PC-9 (cell line): ENCODE results near the gene HNRNPLL. TPM values are rescaled to one million over a fixed set of nuclear protein-coding genes. Genes with fewer than 3 reads are reported as not detected.
A peak's percentile ranks its signal among the peaks of the same experiment; 100 is the strongest.

ENCODE experiments used
- BruUV-seq: library from RNA; stranded (reverse); fragments of 400-500 nt; replicated peaks from 2 replicates; lab custom pipeline; 2021; lab: Mats Ljungman, UMichigan
- CTCF ChIA-PET: fragments of 300-600 bp; sonication (Branson Sonifier 250); formaldehyde crosslinking; loops from one replicate; lab custom pipeline; 2022; ENCODE audit warnings: antibody characterized with exemption; lab: Charles Lee
- POLR2A ChIA-PET: fragments of 300-600 bp; sonication (Branson Sonifier 250); formaldehyde crosslinking; loops from one replicate; lab custom pipeline; 2022; ENCODE audit warnings: antibody characterized with exemption; ENCODE audit not compliant: unreplicated experiment; lab: Charles Lee
- DNase-seq, 2 experiments: peaks; one replicate each; pipeline versions ENCODE4 v3.0.0 to v3.0.0-alpha.2; 2015 to 2022; ENCODE audit warnings: mixed read lengths in 1 of 2
- H2AFZ ChIP-seq: fragments of 200-600 bp; sonication (generic); 2 replicates; pipeline ENCODE4 v1.8.1; 2017; ENCODE audit warnings: antibody characterized with exemption
- H3F3A ChIP-seq: fragments of 200-600 bp; sonication (generic); 2 replicates; pipeline ENCODE4 v1.8.1; 2017; ENCODE audit warnings: antibody characterized with exemption, mild to moderate bottlenecking, low read depth; ENCODE audit not compliant: insufficient read depth
- H3K27ac ChIP-seq: fragments of 200-600 bp; sonication (generic); 2 replicates; pipeline ENCODE4 v1.6.1; 2016; ENCODE audit warnings: mixed run types
- H3K27me3 ChIP-seq: fragments of 200-600 bp; sonication (generic); 2 replicates; pipeline ENCODE4 v1.6.1; 2016; ENCODE audit warnings: low read depth, mixed run types; ENCODE audit not compliant: insufficient read depth
- H3K36me3 ChIP-seq: fragments of 200-600 bp; sonication (generic); 2 replicates; pipeline ENCODE4 v1.6.1; 2016; ENCODE audit warnings: low read depth, mixed run types
- H3K4me1 ChIP-seq: fragments of 200-600 bp; sonication (generic); replicated peaks from 2 replicates; pipeline ENCODE4 v1.6.1; 2016; ENCODE audit warnings: mixed run types; ENCODE audit not compliant: insufficient read depth
- H3K4me2 ChIP-seq: fragments of 200-600 bp; sonication (generic); 2 replicates; pipeline ENCODE4 v1.6.1; 2017; ENCODE audit warnings: mixed run types
- H3K4me3 ChIP-seq: fragments of 200-600 bp; sonication (generic); 2 replicates; pipeline ENCODE4 v1.6.1; 2016; ENCODE audit warnings: mixed run types
- H3K79me2 ChIP-seq: fragments of 200-600 bp; sonication (generic); 2 replicates; pipeline ENCODE4 v1.6.1; 2017; ENCODE audit warnings: low read depth, mixed run types
- H3K9me2 ChIP-seq: fragments of 200-600 bp; sonication (generic); 2 replicates; pipeline ENCODE4 v1.8.1; 2017; ENCODE audit warnings: mild to moderate bottlenecking; ENCODE audit not compliant: insufficient read depth
- H3K9me3 ChIP-seq: fragments of 200-600 bp; sonication (generic); 2 replicates; pipeline ENCODE4 v1.8.1; 2016; ENCODE audit warnings: low read depth; ENCODE audit not compliant: insufficient read depth
- H4K20me1 ChIP-seq: fragments of 200-600 bp; sonication (generic); 2 replicates; pipeline ENCODE4 v1.8.1; 2017; ENCODE audit not compliant: insufficient read depth
- EZH2 ChIP-seq: fragments of 200-600 bp; sonication (generic); IDR thresholded peaks from 2 replicates; pipeline ENCODE4 v1.8.0; 2017; ENCODE audit warnings: antibody characterized with exemption, low read depth
- intact Hi-C: fragments of 100-400 bp; cut with micrococcal nuclease; formaldehyde crosslinking; loops from one replicate; pipeline ENCODE4 v1.10.0; 2022; ENCODE audit not compliant: unreplicated experiment
- total RNA-seq: library from RNA; stranded (reverse); gene quantifications from 2 replicates; pipeline ENCODE4 v1.2.3, GENCODE V29; 2021
- TF ChIP-seq, protein P1 (sequence below): fragments of 200-600 bp; sonication (generic); conservative IDR thresholded peaks from 2 replicates; pipeline ENCODE4 v1.6.1; 2017; ENCODE audit warnings: mixed run types, antibody characterized with exemption, mild to moderate bottlenecking, moderate library complexity

The HNRNPLL gene
- total RNA-seq, 1 experiment from 2014 or later, result 38.1 TPM

- Histone ChIP-seq H2AFZ (peak overlapping the region; percentile 85), H3K4me3 (peak overlapping the region; percentile 69), H3K4me2 (peak overlapping the region; percentile 80), H3K9me3 (no peaks in the 10 kb centered on the region), H3K36me3 (no peaks in the 10 kb centered on the region), H3K79me2 (peaks cover 51% of the 10 kb centered on the region), H3K9me2 (no peaks in the 10 kb centered on the region), H3K27me3 (no peaks in the 10 kb centered on the region), H3K4me1 (peaks cover 34% of the 10 kb centered on the region), H3K27ac (peak overlapping the region; percentile 54), H4K20me1 (peaks cover 18% of the 10 kb centered on the region), H3F3A (peaks cover 7% of the 10 kb centered on the region; the same call in 1 of the 2 replicates)
- CTCF ChIA-PET, result interaction anchor here (0.6 to 0.7 kb wide), 4 partner anchors 24 to 330 kb away, joined by 3 to 10 read pairs (median 4); no protein-coding TSS in a partner anchor
- TF ChIP-seq, protein P1, sequence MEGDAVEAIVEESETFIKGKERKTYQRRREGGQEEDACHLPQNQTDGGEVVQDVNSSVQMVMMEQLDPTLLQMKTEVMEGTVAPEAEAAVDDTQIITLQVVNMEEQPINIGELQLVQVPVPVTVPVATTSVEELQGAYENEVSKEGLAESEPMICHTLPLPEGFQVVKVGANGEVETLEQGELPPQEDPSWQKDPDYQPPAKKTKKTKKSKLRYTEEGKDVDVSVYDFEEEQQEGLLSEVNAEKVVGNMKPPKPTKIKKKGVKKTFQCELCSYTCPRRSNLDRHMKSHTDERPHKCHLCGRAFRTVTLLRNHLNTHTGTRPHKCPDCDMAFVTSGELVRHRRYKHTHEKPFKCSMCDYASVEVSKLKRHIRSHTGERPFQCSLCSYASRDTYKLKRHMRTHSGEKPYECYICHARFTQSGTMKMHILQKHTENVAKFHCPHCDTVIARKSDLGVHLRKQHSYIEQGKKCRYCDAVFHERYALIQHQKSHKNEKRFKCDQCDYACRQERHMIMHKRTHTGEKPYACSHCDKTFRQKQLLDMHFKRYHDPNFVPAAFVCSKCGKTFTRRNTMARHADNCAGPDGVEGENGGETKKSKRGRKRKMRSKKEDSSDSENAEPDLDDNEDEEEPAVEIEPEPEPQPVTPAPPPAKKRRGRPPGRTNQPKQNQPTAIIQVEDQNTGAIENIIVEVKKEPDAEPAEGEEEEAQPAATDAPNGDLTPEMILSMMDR, result no peak
- TF ChIP-seq EZH2, result no peak
- intact Hi-C loops, result loop anchor here (1.0 to 5.0 kb wide), 2 partner anchors 118 to 495 kb away; no protein-coding TSS in a partner anchor
- DNase-seq, result no peak
- POLR2A ChIA-PET, result interaction anchor here (0.5 to 1.0 kb wide), 4 partner anchors 89 to 485 kb away, joined by 3 to 9 read pairs (median 6); partner anchors contain the start of gene SRSF7
- no TSS peak for BruUV-seq
These were observed 494 bp downstream of the HNRNPLL start for GRCh38 chr2:38602136-38602731.

DNA sequence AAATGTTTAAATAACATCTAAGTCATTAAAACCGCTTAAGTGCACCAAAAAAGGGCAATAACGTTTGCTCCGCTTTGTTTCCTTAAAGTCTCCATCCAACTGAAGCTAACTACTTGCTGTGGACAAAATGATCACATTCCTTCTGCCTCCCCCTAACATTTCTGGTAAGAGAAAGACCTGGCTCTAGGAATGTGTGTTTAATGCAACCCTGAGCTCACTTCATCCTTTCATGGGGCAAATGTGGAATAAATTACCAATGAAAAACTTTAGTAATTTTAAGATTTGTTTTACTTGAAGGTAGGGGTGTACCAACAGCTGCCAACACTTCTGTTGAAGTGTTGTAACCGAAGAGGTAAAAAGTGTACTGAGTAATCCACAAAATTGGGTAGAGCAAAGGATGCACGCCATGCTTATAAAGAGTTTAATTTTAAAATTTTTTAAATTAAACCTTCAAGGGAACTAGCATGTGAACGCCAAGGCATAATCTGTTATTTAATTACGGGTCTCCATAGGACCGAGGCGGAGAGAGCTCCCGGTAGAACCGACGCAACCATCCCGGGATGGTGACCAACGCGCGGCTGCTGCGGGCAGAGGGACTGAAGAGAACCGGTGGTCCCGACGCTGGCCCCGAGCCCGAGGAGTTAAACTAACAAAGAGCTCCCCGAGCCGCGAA is 1.1 kb downstream of the HNRNPLL start:
- Histone ChIP-seq H2AFZ (peak overlapping the region; percentile 85), H3K27ac (peak overlapping the region; percentile 54; the same call in 1 of the 2 replicates), H3K9me2 (no peaks in the 10 kb centered on the region), H3K4me1 (peaks cover 34% of the 10 kb centered on the region), H4K20me1 (peaks cover 18% of the 10 kb centered on the region), H3F3A (peaks cover 7% of the 10 kb centered on the region; the same call in 1 of the 2 replicates), H3K27me3 (no peaks in the 10 kb centered on the region), H3K79me2 (peaks cover 58% of the 10 kb centered on the region), H3K36me3 (no peaks in the 10 kb centered on the region), H3K4me3 (peak overlapping the region; percentile 69), H3K4me2 (peak overlapping the region; percentile 80), H3K9me3 (no peaks in the 10 kb centered on the region)
- POLR2A ChIA-PET, result interaction anchor here (0.6 to 0.7 kb wide), 5 partner anchors 64 to 150 kb away, joined by 3 to 9 read pairs (median 4); partner anchors contain the start of genes GALM and SRSF7
- no peak for TF ChIP-seq EZH2
- TF ChIP-seq, protein P1, result no peak
- DNase-seq, result peak in 1 of 2 experiments; percentile 53
- CTCF ChIA-PET, result interaction anchor here (0.6 to 1.1 kb wide), 5 partner anchors 20 to 346 kb away, joined by 3 to 10 read pairs (median 3); no protein-coding TSS in a partner anchor
- intact Hi-C loops, result loop anchor here (1.0 to 5.0 kb wide), 2 partner anchors 119 to 494 kb away; no protein-coding TSS in a partner anchor
- TSS peak; percentile 49 for BruUV-seq

DNA sequence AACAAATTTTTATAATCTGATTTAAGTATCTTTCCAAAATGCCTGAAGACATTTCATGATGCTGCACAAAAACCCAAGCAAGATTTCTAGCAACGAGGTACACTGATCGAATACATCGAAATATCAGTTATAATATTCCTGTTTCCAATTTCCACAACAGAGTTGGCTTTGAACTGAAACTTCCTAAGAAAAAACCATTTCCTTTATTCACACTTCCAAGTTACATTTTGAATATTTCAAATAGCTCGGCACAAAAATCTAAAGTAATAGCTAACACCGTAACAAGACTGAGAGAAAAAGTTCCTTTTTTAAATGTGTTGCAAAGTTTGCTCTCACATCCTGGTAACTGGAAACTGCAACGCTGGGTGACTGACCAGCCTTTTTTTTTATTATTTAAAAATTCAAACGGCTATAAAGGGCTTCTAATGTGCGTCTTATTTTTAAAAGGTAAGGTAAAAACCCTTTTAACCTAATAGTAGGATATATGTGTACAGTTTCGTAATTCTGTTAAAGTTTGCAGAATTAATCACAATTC is 1.7 kb downstream of the HNRNPLL start:
- intact Hi-C loops, result loop anchor here (5.0 kb wide), 1 partner anchor 494 kb away; no protein-coding TSS in a partner anchor
- H3F3A ChIP-seq, result peaks cover 7% of the 10 kb centered on the region; the same call in 1 of the 2 replicates

More for the DNA sequence above, 1.7 kb downstream of the HNRNPLL start:
- ChIA-PET POLR2A (interaction anchor here (0.6 to 0.7 kb wide), 3 partner anchors 65 to 119 kb away, joined by 3 to 5 read pairs (median 4); partner anchors contain the start of gene GALM), CTCF (interaction anchor here (0.6 to 1.1 kb wide), 3 partner anchors 7 to 346 kb away, joined by 3 read pairs; no protein-coding TSS in a partner anchor)
- Histone ChIP-seq H3K9me2 (no peaks in the 10 kb centered on the region), H3K27me3 (no peaks in the 10 kb centered on the region), H3K4me3 (peak overlapping the region; percentile 69), H3K4me1 (peaks cover 34% of the 10 kb centered on the region), H3K4me2 (peak overlapping the region; percentile 80), H3K27ac (no peak overlapping the region), H3K9me3 (no peaks in the 10 kb centered on the region), H2AFZ (no peak overlapping the region), H3K79me2 (peaks cover 64% of the 10 kb centered on the region), H4K20me1 (peaks cover 18% of the 10 kb centered on the region), H3K36me3 (no peaks in the 10 kb centered on the region)
- no TSS peak for BruUV-seq
- TF ChIP-seq EZH2, result no peak
- TF ChIP-seq, protein P1, result no peak
- DNase-seq, result no peak
